Fibroblast of mammary gland (primary cell): ENCODE results near the gene SEBOX.

Experiments used
- DNase-seq: peaks from one replicate; pipeline ENCODE4 v3.0.0-alpha.2; 2010; ENCODE audit warnings: low read depth
- H3K4me3 ChIP-seq: 2 replicates; pipeline ENCODE4 v1.5.1; 2011; ENCODE audit warnings: low read depth, mild to moderate bottlenecking, low read length, moderate library complexity; ENCODE audit not compliant: control insufficient read depth
- CTCF ChIP-seq: conservative IDR thresholded peaks from 2 replicates; pipeline ENCODE4 v1.5.1; 2011; ENCODE audit warnings: low read depth, low read length, inconsistent platforms; ENCODE audit not compliant: control insufficient read depth, insufficient read depth

Gene SEBOX

GRCh38 chr17:28318759-28319597 is 46.0 kb downstream of the SEBOX start, which contains the start of gene TMEM97:
Gene TMEM97 (plus strand): TSS chr17:28319200. CDS start chr17:28319240, 40 bp downstream.
- peak; percentile 96 for DNase-seq
- TF ChIP-seq CTCF: peak; percentile 4

GRCh38 chr17:28317966-28318758 is 46.8 kb downstream of the SEBOX start:
- DNase-seq: no peak
- peak overlapping the region; percentile 88 for H3K4me3 ChIP-seq
- no peak for TF ChIP-seq CTCF

More at GRCh38 chr17:28318759-28319597, 46.0 kb downstream of the SEBOX start, which contains the start of gene TMEM97:
- peak within 1 kb of the TSS; percentile 88 for H3K4me3 ChIP-seq

- DNase-seq: no peak
- TF ChIP-seq CTCF: no peak
- no peak overlapping the region for H3K4me3 ChIP-seq
These were observed 47.7 kb downstream of the SEBOX start for GRCh38 chr17:28317099-28317965.

- DNase-seq: no peak
- H3K4me3 ChIP-seq: no peak overlapping the region
- no peak for TF ChIP-seq CTCF
These were observed 48.9 kb downstream of the SEBOX start for GRCh38 chr17:28315846-28316705.

GRCh38 chr17:28313841-28314240 is 51.2 kb downstream of the SEBOX start:
- TF ChIP-seq CTCF: no peak
- H3K4me3 ChIP-seq: no peak overlapping the region
- no peak for DNase-seq
